Osteoblast (primary cell): Measurements from ENCODE around the gene IQUB. TPM values are rescaled to one million over a fixed set of nuclear protein-coding genes. Genes with fewer than 3 reads are reported as not detected.
"Not testable (repeated sequence)": the region's sequence is repeated elsewhere in the genome, so short reads cannot be mapped to it uniquely, and the experiment has no call there.

ENCODE experiments used
- DNase-seq: peaks from one replicate; pipeline ENCODE4 v3.0.0; 2011; ENCODE audit warnings: low spot score, mixed read lengths; ENCODE audit not compliant: insufficient read length; ENCODE audit errors: missing footprints
- H2AFZ ChIP-seq: 2 replicates; pipeline ENCODE4 v1.6.0; 2011; ENCODE audit warnings: mild to moderate bottlenecking, low read length
- H3K27ac ChIP-seq: 2 replicates; pipeline ENCODE4 v1.5.1; 2011; ENCODE audit warnings: mild to moderate bottlenecking, low read depth, low read length, moderate library complexity
- H3K27me3 ChIP-seq: 2 replicates; pipeline ENCODE4 v1.6.0; 2012; ENCODE audit warnings: mild to moderate bottlenecking, control low read depth, inconsistent platforms, low read length, moderate library complexity; ENCODE audit not compliant: insufficient read depth
- H3K36me3 ChIP-seq: 2 replicates; pipeline ENCODE4 v1.5.1; 2011; ENCODE audit warnings: mild to moderate bottlenecking, low read length, control low read depth, moderate library complexity; ENCODE audit not compliant: insufficient read depth
- H3K4me1 ChIP-seq: 2 replicates; pipeline ENCODE4 v1.5.1; 2011; ENCODE audit warnings: mild to moderate bottlenecking, low read length, control low read depth, moderate library complexity; ENCODE audit not compliant: insufficient read depth
- H3K4me2 ChIP-seq: 2 replicates; pipeline ENCODE4 v1.6.0; 2011; ENCODE audit warnings: mild to moderate bottlenecking, low read length; ENCODE audit not compliant: insufficient read depth
- H3K4me3 ChIP-seq: fragments of 200-600 bp; sonication (generic); 3 replicates; pipeline ENCODE4 v1.5.1; 2012; ENCODE audit warnings: mild to moderate bottlenecking, low read length, inconsistent platforms; ENCODE audit not compliant: insufficient read depth
- H3K79me2 ChIP-seq: 2 replicates; pipeline ENCODE4 v1.6.0; 2012; ENCODE audit warnings: mild to moderate bottlenecking, low read length, control low read depth, inconsistent platforms; ENCODE audit not compliant: insufficient read depth
- H3K9me3 ChIP-seq: 2 replicates; pipeline ENCODE4 v1.5.1; 2011; ENCODE audit warnings: low read depth, low read length, control low read depth
- H4K20me1 ChIP-seq: 2 replicates; pipeline ENCODE4 v1.6.0; 2012; ENCODE audit warnings: mild to moderate bottlenecking, low read length, control low read depth; ENCODE audit not compliant: insufficient read depth
- total RNA-seq: library from RNA; depleted of rRNA; stranded (reverse); fragments of >200 nt; gene quantifications from 2 replicates; pipeline ENCODE4 v1.2.3, GENCODE V29; 2012
- TF ChIP-seq, protein P1 (sequence below): IDR thresholded peaks from 2 replicates; pipeline ENCODE4 v1.5.1; 2011; ENCODE audit warnings: mild to moderate bottlenecking, low read depth, low read length, moderate library complexity; ENCODE audit errors: extremely low read depth

IQUB gene
- total RNA-seq, 1 donor: 0.72 TPM

DNA sequence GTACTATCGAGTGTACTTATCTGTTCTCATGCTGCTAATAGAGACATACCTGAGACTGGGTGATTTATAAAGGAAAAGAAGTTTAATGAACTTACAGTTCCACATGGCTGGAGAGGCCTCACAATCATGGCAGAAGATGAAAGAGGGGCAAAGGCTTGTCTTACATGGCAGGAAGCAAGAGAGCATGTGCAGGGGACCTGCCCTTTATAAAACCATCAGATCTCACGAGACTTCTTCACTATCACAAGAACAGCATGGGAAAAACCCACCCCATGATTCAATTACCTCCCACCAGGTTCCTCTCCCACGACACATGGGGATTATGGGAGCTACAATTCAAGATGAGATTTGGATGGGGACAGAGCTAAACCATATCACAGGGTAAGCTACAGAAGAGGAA is 18.8 kb upstream of the IQUB start:
- Histone ChIP-seq H2AFZ (no peak overlapping the region), H3K27ac (no peak overlapping the region), H3K36me3 (peaks cover 10% of the 10 kb centered on the region), H3K79me2 (peaks cover 40% of the 10 kb centered on the region), H3K4me1 (peaks cover 7% of the 10 kb centered on the region), H3K27me3 (no peaks in the 10 kb centered on the region), H3K4me2 (no peak overlapping the region), H4K20me1 (peaks cover 5% of the 10 kb centered on the region), H3K9me3 (no peaks in the 10 kb centered on the region), H3K4me3 (no peak overlapping the region)
- TF ChIP-seq, protein P1, sequence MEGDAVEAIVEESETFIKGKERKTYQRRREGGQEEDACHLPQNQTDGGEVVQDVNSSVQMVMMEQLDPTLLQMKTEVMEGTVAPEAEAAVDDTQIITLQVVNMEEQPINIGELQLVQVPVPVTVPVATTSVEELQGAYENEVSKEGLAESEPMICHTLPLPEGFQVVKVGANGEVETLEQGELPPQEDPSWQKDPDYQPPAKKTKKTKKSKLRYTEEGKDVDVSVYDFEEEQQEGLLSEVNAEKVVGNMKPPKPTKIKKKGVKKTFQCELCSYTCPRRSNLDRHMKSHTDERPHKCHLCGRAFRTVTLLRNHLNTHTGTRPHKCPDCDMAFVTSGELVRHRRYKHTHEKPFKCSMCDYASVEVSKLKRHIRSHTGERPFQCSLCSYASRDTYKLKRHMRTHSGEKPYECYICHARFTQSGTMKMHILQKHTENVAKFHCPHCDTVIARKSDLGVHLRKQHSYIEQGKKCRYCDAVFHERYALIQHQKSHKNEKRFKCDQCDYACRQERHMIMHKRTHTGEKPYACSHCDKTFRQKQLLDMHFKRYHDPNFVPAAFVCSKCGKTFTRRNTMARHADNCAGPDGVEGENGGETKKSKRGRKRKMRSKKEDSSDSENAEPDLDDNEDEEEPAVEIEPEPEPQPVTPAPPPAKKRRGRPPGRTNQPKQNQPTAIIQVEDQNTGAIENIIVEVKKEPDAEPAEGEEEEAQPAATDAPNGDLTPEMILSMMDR: no peak
- DNase-seq: no peak

DNA sequence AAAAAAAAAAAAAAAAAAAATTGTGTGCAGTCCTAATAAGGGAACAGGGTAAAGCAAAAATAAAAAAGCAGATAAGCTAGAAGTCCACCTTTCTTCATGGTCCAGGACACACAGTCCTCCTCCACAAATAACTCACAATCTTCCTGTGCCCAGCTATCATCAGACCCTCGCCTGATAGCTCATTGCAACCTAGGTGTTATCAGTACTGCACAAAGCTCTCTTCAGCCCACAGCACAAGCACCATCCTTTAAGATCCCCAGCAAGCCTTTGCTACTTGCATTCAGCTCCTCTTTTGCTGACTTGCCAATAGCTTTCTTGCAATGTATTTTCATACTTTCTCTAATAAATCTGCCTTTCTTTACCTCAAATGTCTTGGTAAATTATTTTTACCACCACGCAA is 18.2 kb upstream of the IQUB start:
- H3K9me3 ChIP-seq: no peaks in the 10 kb centered on the region
- H3K27me3 ChIP-seq: no peaks in the 10 kb centered on the region
- H3K79me2 ChIP-seq: peaks cover 40% of the 10 kb centered on the region
- DNase-seq: no peak
- H3K4me2 ChIP-seq: no peak overlapping the region
- H3K36me3 ChIP-seq: peaks cover 10% of the 10 kb centered on the region
- H3K4me1 ChIP-seq: peaks cover 6% of the 10 kb centered on the region
- no peak overlapping the region for H2AFZ ChIP-seq
- TF ChIP-seq, protein P1: no peak
- no peak overlapping the region for H3K4me3 ChIP-seq
- peaks cover 5% of the 10 kb centered on the region for H4K20me1 ChIP-seq
- H3K27ac ChIP-seq: no peak overlapping the region

DNA sequence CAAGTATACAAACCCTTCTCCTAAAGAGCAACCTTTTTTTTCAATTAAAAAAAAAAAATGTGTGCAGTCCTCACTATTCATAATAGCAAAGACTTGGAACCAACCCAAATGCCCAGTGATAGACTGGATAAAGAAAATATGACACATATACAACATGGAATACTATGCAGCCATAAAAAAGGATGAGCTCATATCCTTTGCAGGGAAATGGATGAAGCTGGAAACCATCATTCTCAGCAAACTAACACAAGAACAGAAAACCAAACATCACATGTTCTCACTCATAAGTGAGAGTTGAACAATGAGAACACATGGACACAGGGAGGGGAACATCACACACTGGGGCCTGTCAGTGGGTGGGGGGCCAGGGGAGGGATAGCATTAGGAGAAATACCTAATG is 17.7 kb upstream of the IQUB start:
- H3K27me3 ChIP-seq, H3K4me2 ChIP-seq, H2AFZ ChIP-seq, H3K27ac ChIP-seq, H4K20me1 ChIP-seq, H3K4me3 ChIP-seq, DNase-seq, H3K9me3 ChIP-seq, H3K4me1 ChIP-seq, H3K36me3 ChIP-seq: not testable (repeated sequence)
- H3K79me2 ChIP-seq: peaks cover 36% of the 10 kb centered on the region

DNA sequence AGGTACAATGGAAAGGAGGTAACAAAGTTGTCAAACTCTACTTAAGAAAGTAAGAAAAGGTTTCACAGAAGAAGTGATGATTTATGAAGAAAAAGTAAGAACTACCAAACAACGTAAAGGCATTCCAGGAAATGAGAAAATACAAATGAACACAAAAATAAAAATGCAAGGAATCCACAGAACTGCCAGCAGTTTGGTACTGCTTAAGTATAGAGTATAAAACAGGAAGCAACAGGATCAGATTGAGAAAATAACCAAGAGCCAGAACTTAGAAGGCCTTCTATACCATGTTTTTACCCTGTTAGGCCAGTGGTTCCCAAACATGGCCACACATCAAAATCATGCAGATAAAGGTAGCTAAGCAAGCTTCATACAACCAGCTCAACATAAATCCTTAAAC is 14.0 kb upstream of the IQUB start:
- H3K4me3 ChIP-seq: no peak overlapping the region
- no peaks in the 10 kb centered on the region for H3K27me3 ChIP-seq
- peaks cover 8% of the 10 kb centered on the region for H3K79me2 ChIP-seq
- H3K4me1 ChIP-seq: no peaks in the 10 kb centered on the region
- TF ChIP-seq, protein P1: no peak
- no peak overlapping the region for H2AFZ ChIP-seq
- H3K27ac ChIP-seq: peak overlapping the region; percentile 36
- peaks cover 3% of the 10 kb centered on the region for H4K20me1 ChIP-seq
- DNase-seq: no peak
- H3K9me3 ChIP-seq: no peaks in the 10 kb centered on the region
- peaks cover 2% of the 10 kb centered on the region for H3K36me3 ChIP-seq
- H3K4me2 ChIP-seq: no peak overlapping the region
